Measurements from ENCODE around the gene RAP2A.

GRCh38 chr13:97435794-97436193, 1.8 kb downstream of the RAP2A start:
- TF ChIP-seq CTCF (IDR thresholded peaks at IDR 0.05) (no peak), POLR2AphosphoS5 (IDR thresholded peaks at IDR 0.05; ENCODE audit: insufficient read depth in 1 of 2, low read depth in 1 of 2) (no peak), POLR2A (IDR thresholded peaks at IDR 0.05) (no peak)
